ENCODE data around the gene SIGLEC1. TPM values are rescaled to one million over a fixed set of nuclear protein-coding genes. Genes with fewer than 3 reads are reported as not detected.

Gene SIGLEC1
- total RNA-seq, 1 donor from 2014 or later: 53.6 TPM

GRCh38 chr20:3670945-3671344, 41.5 kb downstream of the SIGLEC1 start:
- peaks cover 38% of the 10 kb centered on the region for H3K27me3 ChIP-seq
- TF ChIP-seq CTCF (IDR thresholded peaks at IDR 0.05): no peak

DNA sequence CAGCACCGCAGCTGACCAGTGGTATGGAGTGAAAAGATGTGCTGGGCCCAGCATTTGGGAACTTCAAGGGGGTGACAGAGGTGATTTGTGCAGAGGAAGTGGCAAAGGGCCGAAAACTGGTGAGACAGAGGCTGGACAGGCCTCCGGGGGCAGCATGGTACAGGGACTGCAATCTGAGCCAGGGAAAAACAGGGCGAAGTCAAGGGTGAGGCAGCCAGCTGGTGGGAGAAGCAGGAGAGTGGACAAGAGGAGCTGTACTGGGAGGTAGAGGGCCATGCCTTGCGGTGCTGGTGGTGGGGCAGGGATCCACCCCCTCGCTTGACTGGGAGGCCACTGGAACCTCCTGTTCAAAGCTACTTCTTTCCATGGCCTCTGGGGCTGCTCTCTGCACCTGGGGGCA, 41.9 kb downstream of the SIGLEC1 start:
- no peak for ATAC-seq
- Histone ChIP-seq H3K4me3 (no peak overlapping the region), H3K27ac (no peak overlapping the region), H3K36me3 (no peaks in the 10 kb centered on the region), H3K4me1 (no peaks in the 10 kb centered on the region), H3K27me3 (peaks cover 38% of the 10 kb centered on the region), H3K9me3 (no peaks in the 10 kb centered on the region)
- TF ChIP-seq CTCF (IDR thresholded peaks at IDR 0.05): no peak
- no peak for DNase-seq
- intact Hi-C loops (cut with DNase I): no loop called here

More at GRCh38 chr20:3670945-3671344, 41.5 kb downstream of the SIGLEC1 start:
- H3K27ac ChIP-seq: no peak overlapping the region
- no peak overlapping the region for H3K4me3 ChIP-seq
- no peaks in the 10 kb centered on the region for H3K9me3 ChIP-seq
- DNase-seq (no peak), ATAC-seq (no peak)
- H3K4me1 ChIP-seq: no peaks in the 10 kb centered on the region
- no peaks in the 10 kb centered on the region for H3K36me3 ChIP-seq
- intact Hi-C loops (cut with DNase I): no loop called here

- H3K4me3 ChIP-seq: no peak overlapping the region
- DNase-seq (no peak), ATAC-seq (no peak)
- peaks cover 38% of the 10 kb centered on the region for H3K27me3 ChIP-seq
- H3K4me1 ChIP-seq: no peaks in the 10 kb centered on the region
- no peaks in the 10 kb centered on the region for H3K9me3 ChIP-seq
- H3K36me3 ChIP-seq: no peaks in the 10 kb centered on the region
- no peak overlapping the region for H3K27ac ChIP-seq
- intact Hi-C loops (cut with DNase I): no loop called here
- TF ChIP-seq CTCF (IDR thresholded peaks at IDR 0.05): no peak
Measured at GRCh38 chr20:3669710-3670367, 42.6 kb downstream of the SIGLEC1 start.

DNA sequence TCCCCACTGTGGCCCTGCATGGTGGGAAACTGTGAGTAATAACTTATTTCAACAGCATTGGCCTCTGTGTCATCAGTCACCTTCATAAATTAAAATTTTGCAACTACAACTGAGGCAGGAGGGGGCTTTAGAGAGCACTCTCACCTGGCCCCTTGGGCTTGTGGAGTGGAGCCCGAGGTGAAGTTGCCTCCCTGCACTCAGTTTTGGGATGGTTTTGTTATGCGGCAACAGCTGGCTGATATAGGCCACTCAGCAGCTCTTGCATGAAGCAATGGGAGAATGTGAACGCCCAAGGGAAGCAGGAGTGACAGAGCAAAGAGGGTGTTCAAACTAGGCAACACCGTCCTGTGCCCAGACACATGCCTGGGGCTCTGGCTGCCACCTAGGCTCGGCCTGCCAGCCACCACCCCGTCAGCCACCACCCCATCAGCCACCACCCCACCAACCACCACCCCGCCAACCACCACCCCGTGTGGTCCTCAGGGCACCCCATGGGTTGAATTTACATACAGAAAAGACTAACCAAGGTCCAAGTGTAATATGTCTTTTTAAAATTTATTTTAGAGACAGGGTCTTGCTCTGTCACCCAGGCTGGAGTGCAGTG, 44.9 kb downstream of the SIGLEC1 start:
- Histone ChIP-seq H3K4me1 (no peaks in the 10 kb centered on the region), H3K9me3 (no peaks in the 10 kb centered on the region), H3K27me3 (peaks cover 21% of the 10 kb centered on the region), H3K27ac (no peak overlapping the region), H3K36me3 (no peaks in the 10 kb centered on the region), H3K4me3 (no peak overlapping the region)
- ATAC-seq: no peak
- no peak for DNase-seq
- no peak for TF ChIP-seq CTCF (IDR thresholded peaks at IDR 0.05)
- intact Hi-C loops (cut with DNase I): no loop called here

- H3K9me3 ChIP-seq: no peaks in the 10 kb centered on the region
- peaks cover 41% of the 10 kb centered on the region for H3K27me3 ChIP-seq
- DNase-seq: no peak
Measured at GRCh38 chr20:3663858-3664257, 48.5 kb downstream of the SIGLEC1 start.

More at GRCh38 chr20:3663858-3664257, 48.5 kb downstream of the SIGLEC1 start:
- no peak overlapping the region for H3K4me3 ChIP-seq
- no peaks in the 10 kb centered on the region for H3K36me3 ChIP-seq
- H3K27ac ChIP-seq: no peak overlapping the region
- no peak for ATAC-seq
- TF ChIP-seq CTCF (IDR thresholded peaks at IDR 0.05): no peak
- intact Hi-C loops (cut with DNase I): no loop called here
- H3K4me1 ChIP-seq: no peaks in the 10 kb centered on the region
